T-helper 2 cell treated with Interferon-gamma antibody and Interleukin-4, amounts not matched to agents 100 ng/mL and 5 ng/mL, for 36 hours (primary cell): Measurements from ENCODE around the gene ACTL9. TPM values are rescaled to one million over a fixed set of nuclear protein-coding genes. Genes with fewer than 3 reads are reported as not detected.
"Not testable (repeated sequence)": the region's sequence is repeated elsewhere in the genome, so short reads cannot be mapped to it uniquely, and the experiment has no call there.

Source experiments
- intact Hi-C: fragments of 100-400 bp; cut with micrococcal nuclease; formaldehyde crosslinking; loops from one replicate; pipeline ENCODE4 v1.15.1; 2023
- total RNA-seq: library from RNA; stranded (reverse); gene quantifications from 2 replicates; pipeline ENCODE4 v1.2.3, GENCODE V29; 2022

Gene ACTL9
- not detected in 2 replicates for total RNA-seq

- intact Hi-C loops: no loop called here
Measured at GRCh38 chr19:8698433-8699063, at the start of gene ACTL9. TSS of gene ACTL9 (minus strand) at chr19:8698795. CDS start at chr19:8698701, 94 bp downstream.

GRCh38 chr19:8739291-8740065, 40.9 kb upstream of the ACTL9 start:
- intact Hi-C loops: not testable (repeated sequence)

GRCh38 chr19:8738377-8738776, 39.8 kb upstream of the ACTL9 start:
- intact Hi-C loops: no loop called here

- intact Hi-C loops: no loop called here
Measured at GRCh38 chr19:8731428-8732169, 33.0 kb upstream of the ACTL9 start.

GRCh38 chr19:8724276-8724675, 25.7 kb upstream of the ACTL9 start:
- intact Hi-C loops: no loop called here

GRCh38 chr19:8722032-8722431, 23.4 kb upstream of the ACTL9 start:
- intact Hi-C loops: no loop called here

- intact Hi-C loops: no loop called here
Measured at GRCh38 chr19:8721334-8721733, 22.7 kb upstream of the ACTL9 start, which contains the start of gene OR2Z1. TSS of gene OR2Z1 (plus strand) at chr19:8721634. CDS start at chr19:8731029, 9,395 bp downstream.

- intact Hi-C loops: not testable (repeated sequence)
Measured at GRCh38 chr19:8710337-8710736, 11.7 kb upstream of the ACTL9 start.

GRCh38 chr19:8705742-8706141, 7.1 kb upstream of the ACTL9 start:
- intact Hi-C loops: no loop called here

GRCh38 chr19:8705304-8705703, 6.7 kb upstream of the ACTL9 start:
- intact Hi-C loops: not testable (repeated sequence)

- intact Hi-C loops: loop anchor here (5.0 kb wide), 1 partner anchor 129 kb away; the partner anchor contains the start of genes MBD3L1 and ZNF558
Measured at GRCh38 chr19:8703223-8703622, 4.6 kb upstream of the ACTL9 start.

GRCh38 chr19:8702350-8702749, 3.8 kb upstream of the ACTL9 start:
- intact Hi-C loops: loop anchor here (5.0 kb wide), 1 partner anchor 130 kb away; the partner anchor contains the start of genes MBD3L1 and ZNF558

- intact Hi-C loops: loop anchor here (5.0 kb wide), 1 partner anchor 131 kb away; the partner anchor contains the start of genes MBD3L1 and ZNF558
Measured at GRCh38 chr19:8700956-8701355, 2.4 kb upstream of the ACTL9 start.

- intact Hi-C loops: loop anchor here (5.0 kb wide), 1 partner anchor 132 kb away; the partner anchor contains the start of genes MBD3L1 and ZNF558
Measured at GRCh38 chr19:8699908-8700307, 1.3 kb upstream of the ACTL9 start.

GRCh38 chr19:8697671-8698432, 743 bp downstream of the ACTL9 start:
- intact Hi-C loops: no loop called here

GRCh38 chr19:8696993-8697392, 1.6 kb downstream of the ACTL9 start:
- intact Hi-C loops: no loop called here

- intact Hi-C loops: no loop called here
Measured at GRCh38 chr19:8695911-8696310, 2.7 kb downstream of the ACTL9 start.

- intact Hi-C loops: no loop called here
Measured at GRCh38 chr19:8695501-8695900, 3.1 kb downstream of the ACTL9 start.

GRCh38 chr19:8690753-8691539, 7.6 kb downstream of the ACTL9 start:
- intact Hi-C loops: no loop called here

GRCh38 chr19:8688930-8689329, 9.7 kb downstream of the ACTL9 start:
- intact Hi-C loops: no loop called here
